Left lobe of liver (tissue), 2 donors: Measurements from ENCODE around the gene VWF. TPM values are rescaled to one million over a fixed set of nuclear protein-coding genes. Genes with fewer than 3 reads are reported as not detected.
"Not testable (repeated sequence)": the region's sequence is repeated elsewhere in the genome, so short reads cannot be mapped to it uniquely, and the experiment has no call there.

ENCODE experiments used
- ATAC-seq: fragments of 200-7000 bp; cut with Tn5 transposase; one replicate; pipeline ENCODE4 v1.9.1; 2020; ENCODE audit warnings: mild to moderate bottlenecking, moderate library complexity
- DNase-seq: peaks from one replicate; pipeline ENCODE4 v3.0.0-alpha.2; 2020; ENCODE audit warnings: low spot score
- total RNA-seq: library from RNA; stranded (reverse); gene quantifications from one replicate; pipeline ENCODE4 v1.2.1, GENCODE V29; 2021
- donor health status: DM: no; HTN: no; CAD: no; lungs with moderate emphysema.
- donor health status: DM: no; HTN: yes; CAD: no.

The VWF gene
- total RNA-seq, 1 donor from 2014 or later, result 6.4 TPM

DNA sequence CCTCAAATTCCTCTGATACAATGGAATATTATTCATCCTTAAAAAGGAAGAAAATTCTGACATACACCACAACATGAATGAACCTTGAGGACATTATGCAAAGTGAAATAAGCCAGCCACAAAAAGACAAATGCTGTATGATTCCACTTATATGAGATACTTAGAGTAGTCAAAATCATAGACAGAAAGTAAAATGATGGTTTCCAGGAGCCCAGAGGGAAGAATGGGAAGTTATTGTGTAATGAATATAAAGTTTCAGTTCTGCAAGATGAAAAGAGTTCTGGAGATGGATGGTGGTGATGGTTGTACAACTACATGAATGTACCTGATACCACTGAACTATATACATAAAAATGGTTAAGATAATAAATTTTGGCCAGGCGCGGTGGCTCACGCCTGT is 18.3 kb downstream of the VWF start:
- ATAC-seq (no peak), DNase-seq (no peak)

- no peak for ATAC-seq
- DNase-seq, result no peak
Observed at GRCh38 chr12:6104842-6105241, 19.6 kb downstream of the VWF start.

GRCh38 chr12:6104027-6104426 is 20.4 kb downstream of the VWF start:
- DNase-seq, result no peak
- no peak for ATAC-seq

- not testable (repeated sequence) for ATAC-seq, DNase-seq
Observed at GRCh38 chr12:6102021-6102420, 22.4 kb downstream of the VWF start.

DNA sequence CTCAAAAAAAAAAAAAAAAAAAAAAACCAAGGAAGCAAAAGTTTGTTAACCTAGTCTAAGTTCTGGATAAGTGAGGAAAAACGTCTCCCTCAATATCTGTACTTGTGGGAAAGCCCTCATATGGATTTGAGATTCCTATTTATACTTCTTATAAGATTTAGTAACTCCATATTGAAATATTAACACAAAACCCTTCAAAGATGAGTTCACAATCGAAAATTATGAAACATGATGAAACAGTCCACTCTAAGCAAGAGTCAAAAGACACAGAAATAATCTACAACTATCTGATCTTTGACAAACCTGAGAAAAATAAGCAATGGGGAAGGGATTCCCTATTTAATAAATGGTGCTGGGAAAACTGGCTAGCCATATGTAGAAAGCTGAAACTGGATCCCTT is 25.2 kb downstream of the VWF start:
- DNase-seq (no peak), ATAC-seq (no peak)

DNA sequence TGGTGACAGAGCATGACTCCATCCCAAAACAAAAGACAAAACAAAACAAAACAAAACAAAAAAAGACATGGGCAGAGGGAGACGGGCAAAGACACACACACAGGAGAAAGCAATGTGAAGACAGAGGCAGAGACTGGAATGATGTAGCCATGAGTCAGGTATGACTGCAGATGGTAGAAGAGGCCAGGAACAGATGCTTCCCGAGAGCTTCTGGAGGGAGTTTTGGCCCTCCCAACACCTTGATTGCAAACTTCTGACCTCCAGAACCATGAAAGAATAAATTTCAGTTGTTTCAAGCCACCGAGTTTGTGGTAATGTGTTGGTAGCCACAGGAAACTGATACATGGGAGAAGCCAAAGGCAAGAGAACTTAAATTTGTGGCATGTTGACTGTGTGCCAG is 27.1 kb downstream of the VWF start:
- no peak for ATAC-seq
- DNase-seq, result no peak

DNA sequence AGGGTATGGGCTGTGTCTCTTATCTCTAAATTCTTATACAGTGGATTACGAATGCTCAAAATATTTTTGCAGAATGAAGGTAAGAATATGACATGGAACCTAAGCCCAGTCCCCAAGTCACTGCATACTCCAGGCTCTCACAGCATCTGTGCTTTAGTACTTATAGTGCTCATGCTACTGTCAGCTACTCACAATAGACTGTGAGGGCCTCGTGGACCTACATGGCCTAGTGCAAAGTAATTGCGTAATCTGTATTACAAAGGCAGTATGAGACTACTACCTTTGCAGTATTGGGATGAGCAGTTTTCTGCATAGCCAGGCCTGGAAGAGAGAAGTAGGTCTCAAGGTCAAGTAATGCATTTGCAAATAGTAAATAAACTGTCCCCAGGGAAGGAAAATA is 27.9 kb downstream of the VWF start:
- DNase-seq (no peak), ATAC-seq (peak; percentile 66)

GRCh38 chr12:6095269-6095668 is 29.2 kb downstream of the VWF start:
- DNase-seq, result no peak

GRCh38 chr12:6093764-6094163 is 30.7 kb downstream of the VWF start:
- DNase-seq (no peak), ATAC-seq (no peak)

More at GRCh38 chr12:6095269-6095668, 29.2 kb downstream of the VWF start:
- no peak for ATAC-seq

DNA sequence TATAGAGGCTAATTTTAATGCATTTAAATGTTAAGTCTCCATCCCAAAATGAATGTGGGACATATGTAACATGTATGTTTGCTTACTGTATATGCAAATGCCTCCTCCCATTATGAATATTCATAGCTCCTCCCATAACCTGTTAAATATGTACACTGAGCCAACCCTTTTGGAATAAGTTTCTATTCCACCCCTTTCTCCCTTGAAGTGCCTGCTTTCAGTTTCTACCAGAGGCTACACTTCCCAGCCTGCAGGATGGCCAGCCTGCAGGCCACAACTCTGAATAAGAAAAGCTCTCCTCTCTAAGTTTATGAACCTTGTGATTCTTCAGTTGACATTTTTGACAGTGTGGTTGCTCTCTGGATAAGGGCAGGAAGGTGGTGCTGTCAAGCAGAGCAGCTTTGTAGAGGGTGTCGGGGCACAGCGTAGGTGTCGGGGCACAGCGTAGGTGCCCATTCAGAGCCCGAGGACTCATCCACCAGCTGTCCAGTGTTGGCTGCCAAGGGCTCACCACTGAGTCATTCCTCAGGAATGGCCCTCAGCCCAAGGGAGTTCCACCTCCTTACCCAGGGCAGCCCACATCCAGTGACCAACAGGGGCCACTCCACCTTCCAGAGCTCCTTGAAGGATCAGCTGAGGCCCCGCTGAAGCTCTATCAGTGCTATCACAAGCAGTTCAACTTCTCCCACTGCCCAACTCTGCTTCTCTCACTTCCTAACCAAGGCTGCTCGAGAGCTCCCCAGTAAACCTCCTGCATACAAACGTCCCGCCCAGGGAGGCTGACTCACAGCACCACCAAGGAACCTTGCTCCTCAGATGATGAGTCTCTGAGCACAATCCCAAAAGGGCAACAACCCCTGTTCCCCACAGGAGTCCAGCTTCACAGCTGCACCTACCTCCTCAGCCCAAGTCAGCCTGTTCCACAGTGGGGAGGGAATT is 31.4 kb downstream of the VWF start:
- no peak for DNase-seq
- no peak for ATAC-seq

DNA sequence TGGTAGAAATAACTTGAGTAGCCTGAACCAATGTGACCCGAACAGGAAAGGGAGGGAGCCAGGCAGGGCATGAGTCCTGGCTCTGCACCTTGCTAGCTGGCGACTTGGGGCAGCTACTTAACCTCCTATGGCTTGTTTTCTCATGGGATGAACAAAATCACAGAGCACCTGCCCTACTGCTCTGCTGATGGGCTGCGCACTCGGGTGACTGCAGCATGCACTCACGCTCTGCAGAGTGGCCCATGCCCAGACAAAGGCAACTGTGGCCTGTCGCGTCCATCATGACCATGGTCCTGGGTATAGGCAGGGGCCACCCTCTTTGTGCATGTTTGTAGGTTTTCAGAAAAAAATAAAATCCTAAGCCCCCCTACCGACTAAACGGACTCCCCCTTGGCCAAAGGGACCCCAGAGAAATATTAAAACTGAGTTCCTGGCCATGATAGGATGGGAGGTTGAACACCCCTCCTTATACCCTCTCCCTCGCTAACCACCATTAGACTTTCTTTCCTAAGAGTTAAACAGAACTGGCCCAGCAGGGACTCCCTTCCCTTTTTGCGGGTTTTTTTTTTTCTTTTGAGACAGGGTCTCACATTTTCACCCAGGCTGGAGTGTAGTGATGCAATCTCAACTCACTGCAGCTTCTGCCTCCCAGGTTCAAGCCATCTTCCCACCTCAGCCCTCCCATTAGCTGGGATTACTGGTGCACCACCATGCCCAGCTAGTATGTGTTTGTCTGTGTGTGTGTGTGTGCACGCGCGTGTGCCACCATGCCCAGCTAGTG is 32.5 kb downstream of the VWF start:
- DNase-seq, result no peak
- no peak for ATAC-seq

- no peak for DNase-seq
- peak; percentile 38 for ATAC-seq
Observed at GRCh38 chr12:6090803-6091202, 33.7 kb downstream of the VWF start.

- ATAC-seq (no peak), DNase-seq (no peak)
Observed at GRCh38 chr12:6088921-6089747, 35.3 kb downstream of the VWF start.

DNA sequence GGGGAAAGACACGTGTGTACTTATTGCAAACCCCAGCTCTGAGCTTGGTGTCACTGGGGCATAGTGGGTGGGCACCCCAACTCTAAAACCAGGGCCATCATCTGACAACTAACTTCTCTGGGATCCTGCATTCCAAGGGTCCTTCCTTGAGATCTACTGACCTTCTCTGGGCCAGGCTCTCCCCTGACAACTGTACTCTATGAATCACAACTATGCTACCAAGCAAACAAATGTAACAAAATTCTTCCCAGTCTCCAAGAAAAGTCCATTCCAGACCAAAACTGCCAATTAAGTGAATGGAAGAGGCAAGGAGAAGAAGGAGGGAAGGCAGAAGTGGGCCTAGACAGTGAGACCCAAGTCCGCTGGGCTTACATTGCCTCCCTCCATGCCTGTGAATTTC is 38.2 kb downstream of the VWF start:
- ATAC-seq (no peak), DNase-seq (peak; percentile 23)

GRCh38 chr12:6085841-6086240 is 38.6 kb downstream of the VWF start:
- ATAC-seq (no peak), DNase-seq (no peak)

- no peak for ATAC-seq
Observed at GRCh38 chr12:6084969-6085450, 39.5 kb downstream of the VWF start.

GRCh38 chr12:6084261-6084968 is 40.1 kb downstream of the VWF start:
- no peak for ATAC-seq
- peak; percentile 24 for DNase-seq

More at GRCh38 chr12:6084969-6085450, 39.5 kb downstream of the VWF start:
- DNase-seq, result peak; percentile 15

DNA sequence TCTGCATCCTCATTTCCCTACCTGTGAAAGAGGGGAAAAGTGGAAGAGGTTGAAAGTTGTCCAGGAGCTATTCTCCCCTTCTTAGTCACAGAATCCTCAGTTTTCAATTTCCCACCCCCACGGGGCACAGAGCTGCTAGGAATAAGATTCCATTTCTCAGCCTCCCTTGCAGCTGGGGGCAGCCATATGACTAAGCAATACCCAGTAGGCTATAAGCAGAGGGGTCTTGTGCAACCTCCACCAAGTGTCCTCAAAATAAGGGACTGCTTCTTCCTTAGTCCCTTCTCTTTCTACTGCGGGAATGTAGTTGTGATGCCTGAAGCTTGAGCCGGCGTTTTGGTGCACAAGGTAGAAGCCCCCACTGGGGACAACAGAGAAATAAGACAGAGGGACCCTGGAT is 40.9 kb downstream of the VWF start:
- DNase-seq, result no peak
- no peak for ATAC-seq

- no peak for ATAC-seq
- DNase-seq, result no peak
Observed at GRCh38 chr12:6082613-6083012, 41.9 kb downstream of the VWF start.
